Karpas-422 (cell line): Measurements from ENCODE around the gene TCEAL8. TPM values are rescaled to one million over a fixed set of nuclear protein-coding genes. Genes with fewer than 3 reads are reported as not detected.

Source experiments
- DNase-seq: peaks from one replicate; pipeline ENCODE4 v3.0.0-alpha.2; 2015
- H2AFZ ChIP-seq: fragments of 200-600 bp; sonication (generic); 2 replicates; pipeline ENCODE4 v1.6.1; 2014; ENCODE audit warnings: antibody characterized with exemption, low read length, mixed read lengths
- H3K27ac ChIP-seq: fragments of 200-600 bp; sonication (generic); 2 replicates; pipeline ENCODE4 v1.5.1; 2014; ENCODE audit warnings: mild to moderate bottlenecking, low read length, moderate library complexity
- H3K27me3 ChIP-seq: fragments of 200-600 bp; sonication (generic); 2 replicates; pipeline ENCODE4 v1.6.1; 2014; ENCODE audit warnings: low read length, mixed read lengths
- H3K36me3 ChIP-seq: fragments of 200-600 bp; sonication (generic); 2 replicates; pipeline ENCODE4 v1.6.1; 2014; ENCODE audit warnings: low read length, mixed read lengths; ENCODE audit not compliant: insufficient read depth
- H3K4me1 ChIP-seq: fragments of 200-600 bp; sonication (generic); 2 replicates; pipeline ENCODE4 v1.6.1; 2014; ENCODE audit warnings: mild to moderate bottlenecking, low read length, mixed read lengths
- H3K4me2 ChIP-seq: fragments of 200-600 bp; sonication (generic); 2 replicates; pipeline ENCODE4 v1.6.1; 2014; ENCODE audit warnings: low read length, low read depth, mild to moderate bottlenecking; ENCODE audit not compliant: poor library complexity, severe bottlenecking
- H3K4me3 ChIP-seq: fragments of 200-600 bp; sonication (generic); 2 replicates; pipeline ENCODE4 v1.5.1; 2014; ENCODE audit warnings: mild to moderate bottlenecking, antibody characterized with exemption, low read length, mixed read lengths
- H3K79me2 ChIP-seq: fragments of 200-600 bp; sonication (generic); 2 replicates; pipeline ENCODE4 v1.6.1; 2014; ENCODE audit warnings: mild to moderate bottlenecking, low read length, mixed read lengths
- H3K9ac ChIP-seq: fragments of 200-600 bp; sonication (generic); 2 replicates; pipeline ENCODE4 v1.6.0; 2014; ENCODE audit warnings: low read length
- H3K9me2 ChIP-seq: fragments of 200-600 bp; sonication (generic), shearing (Covaris generic); replicated peaks from 2 replicates; pipeline ENCODE4 v1.6.0; 2014; ENCODE audit warnings: mild to moderate bottlenecking, low read length, moderate library complexity; ENCODE audit not compliant: insufficient read depth
- H3K9me3 ChIP-seq: fragments of 300-700, 200-600 bp; sonication (generic); 2 replicates; pipeline ENCODE4 v1.6.1; 2014; ENCODE audit warnings: low read length, mixed read lengths
- H4K20me1 ChIP-seq: fragments of 200-600 bp; sonication (generic); 2 replicates; pipeline ENCODE4 v1.6.1; 2014; ENCODE audit warnings: mild to moderate bottlenecking, antibody characterized with exemption, low read length, low read depth; ENCODE audit not compliant: insufficient read depth
- total RNA-seq: library from RNA; depleted of rRNA; stranded (reverse); fragments of >200 nt; shearing (Covaris generic); gene quantifications from 2 replicates; pipeline ENCODE4 v1.2.3, GENCODE V29; 2014; ENCODE audit warnings: low replicate concordance; rRNA removed

Gene TCEAL8
- total RNA-seq, 1 experiment from 2014 or later = 43.8 TPM

DNA sequence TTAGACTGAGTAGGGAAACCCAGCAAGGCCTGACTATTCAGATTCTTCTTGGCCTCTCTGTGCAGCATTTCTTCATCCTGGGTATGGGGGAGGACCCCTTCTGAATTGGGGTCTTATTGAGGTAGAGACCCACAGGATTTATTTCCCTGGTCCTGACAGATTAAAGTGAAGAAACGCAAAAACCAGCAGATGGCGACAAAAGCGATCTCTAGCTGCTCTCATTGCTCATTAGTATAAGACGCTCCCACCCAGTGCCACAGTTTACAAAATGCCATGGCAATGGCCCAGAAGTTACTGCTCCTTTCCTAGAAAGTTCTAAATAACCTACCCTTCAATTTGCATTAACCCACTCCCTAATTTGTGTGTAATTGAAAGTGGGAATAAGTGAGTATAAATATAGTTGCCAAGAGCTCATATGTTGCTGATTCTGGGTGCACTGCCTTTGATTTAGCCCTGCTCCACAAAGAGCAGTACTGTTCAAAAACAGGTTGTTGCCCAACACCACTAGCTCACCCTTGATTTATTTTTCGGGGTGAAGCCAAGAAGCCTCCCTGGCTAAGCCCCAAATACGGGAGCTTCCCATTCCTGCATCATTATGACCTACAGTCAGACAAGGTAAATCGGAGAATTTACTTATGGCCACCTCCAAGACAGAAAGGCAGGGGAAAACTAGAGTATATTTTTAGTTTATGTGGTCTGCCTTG lies 43.8 kb downstream of the TCEAL8 start:
- Histone ChIP-seq H3K79me2 (no peaks in the 10 kb centered on the region), H3K27me3 (no peaks in the 10 kb centered on the region), H2AFZ (no peak overlapping the region), H3K4me3 (no peak overlapping the region), H3K4me2 (no peak overlapping the region), H4K20me1 (no peaks in the 10 kb centered on the region), H3K9me2 (no peaks in the 10 kb centered on the region), H3K27ac (no peak overlapping the region), H3K9me3 (no peaks in the 10 kb centered on the region), H3K4me1 (no peaks in the 10 kb centered on the region), H3K36me3 (no peaks in the 10 kb centered on the region), H3K9ac (no peak overlapping the region)
- DNase-seq = peak; percentile 77

DNA sequence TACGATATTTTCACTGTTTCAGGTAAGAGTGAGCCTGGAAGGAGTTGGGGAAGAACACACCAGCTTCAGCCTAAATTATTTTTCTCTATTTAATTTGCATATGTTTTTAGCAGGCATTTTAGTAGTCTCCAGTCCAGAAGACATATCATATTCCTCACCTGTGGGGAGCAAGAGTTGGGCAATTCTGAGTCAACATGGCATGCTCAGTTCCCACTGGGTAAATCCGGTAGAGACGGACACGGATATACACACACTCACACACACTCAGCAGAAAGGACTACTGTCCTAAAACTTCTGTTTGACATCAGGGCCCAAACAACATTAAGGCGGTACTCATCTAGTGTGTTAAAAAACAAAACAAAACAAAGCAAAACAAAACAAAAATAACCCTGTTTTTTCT lies 44.9 kb downstream of the TCEAL8 start:
- Histone ChIP-seq H3K4me3 (no peak overlapping the region), H3K9ac (no peak overlapping the region), H3K27me3 (no peaks in the 10 kb centered on the region), H2AFZ (no peak overlapping the region), H3K79me2 (no peaks in the 10 kb centered on the region), H3K36me3 (no peaks in the 10 kb centered on the region), H4K20me1 (no peaks in the 10 kb centered on the region), H3K4me1 (no peaks in the 10 kb centered on the region), H3K9me2 (no peaks in the 10 kb centered on the region), H3K27ac (no peak overlapping the region), H3K4me2 (no peak overlapping the region), H3K9me3 (no peaks in the 10 kb centered on the region)
- no peak for DNase-seq

Other genes with a start within 250 kb of the TCEAL8 start
- not detected in 2 replicates for gene BEX1, start 191.0 kb downstream of the TCEAL8 start, total RNA-seq
- not detected in 2 replicates for gene NXF3, start 162.0 kb downstream of the TCEAL8 start, total RNA-seq
- gene BEX4, start 40.0 kb downstream of the TCEAL8 start, total RNA-seq = not detected in 2 replicates
- not detected in 2 replicates for gene TCEAL5, start 21.6 kb upstream of the TCEAL8 start, total RNA-seq
- gene BEX2, start 55.8 kb upstream of the TCEAL8 start, total RNA-seq = 21.4 and 31.5 TPM in 2 replicates
- gene TCEAL7, start 75.1 kb upstream of the TCEAL8 start, total RNA-seq = not detected in 2 replicates
- 13.2 and 18.8 TPM in 2 replicates for gene TCEAL9, start 101.4 kb upstream of the TCEAL8 start, total RNA-seq
- gene BEX3, start 121.4 kb upstream of the TCEAL8 start, total RNA-seq = not detected in 2 replicates